SH-SY5Y (cell line): Measurements from ENCODE around the gene PSD4.

ENCODE experiments used
- GATA2 ChIP-seq: IDR thresholded peaks from 2 replicates; pipeline ENCODE4 v1.6.1; 2011; ENCODE audit warnings: mild to moderate bottlenecking, low read depth, low read length
- GATA3 ChIP-seq: IDR thresholded peaks from 2 replicates; pipeline ENCODE4 v1.6.1; 2011; ENCODE audit warnings: low read depth, mild to moderate bottlenecking, low read length, moderate library complexity

DNA sequence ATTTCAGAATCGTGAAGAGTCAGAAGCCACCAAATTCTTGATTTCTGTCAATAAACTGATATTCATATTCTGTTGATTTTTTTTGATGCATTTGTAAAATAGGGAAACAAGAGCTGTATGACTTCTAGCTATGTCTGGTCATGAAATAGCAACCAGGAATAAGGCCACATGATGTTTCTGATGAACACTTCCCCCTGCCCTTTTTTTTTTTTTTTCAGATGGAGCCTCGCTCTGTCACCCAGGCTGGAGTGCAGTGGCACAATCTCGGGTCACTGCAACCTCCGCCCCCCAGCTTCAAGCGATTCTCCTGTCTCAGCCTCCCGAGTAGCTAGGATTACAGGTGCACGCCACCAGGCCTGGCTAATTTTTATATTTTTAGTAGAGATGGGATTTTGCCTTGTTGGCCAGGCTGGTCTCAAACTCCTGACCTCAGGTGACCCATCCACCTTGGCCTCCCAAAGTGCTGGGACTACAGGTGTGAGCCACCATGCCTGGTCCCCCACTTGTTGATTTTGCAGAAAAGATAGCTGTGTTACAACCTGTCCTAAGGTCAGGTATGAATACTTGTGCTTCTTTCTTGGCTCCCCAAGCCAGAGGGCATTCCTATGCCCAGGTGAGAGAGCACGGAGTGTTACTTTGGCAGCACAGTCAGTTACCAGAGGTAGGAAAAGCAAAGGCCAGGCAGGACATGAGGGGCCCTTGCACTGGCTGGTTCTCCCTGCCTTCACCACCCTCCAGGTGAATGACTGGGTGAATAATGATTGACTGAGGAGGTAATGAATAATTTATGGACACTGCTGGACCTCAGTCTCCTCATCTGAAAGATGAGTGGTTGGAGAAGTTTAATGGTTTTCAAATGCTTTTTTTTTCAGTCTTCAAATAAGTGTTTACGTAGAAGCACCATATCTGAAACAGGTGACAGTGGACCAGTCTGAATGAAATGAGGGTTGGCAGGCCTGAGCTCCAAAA, 65.4 kb downstream of the PSD4 start:
- TF ChIP-seq GATA3, result no peak
- no peak for TF ChIP-seq GATA2
